PC-9 (cell line): Measurements from ENCODE around the gene TMEM183A.

ENCODE experiments used
- EZH2 ChIP-seq: fragments of 200-600 bp; sonication (generic); IDR thresholded peaks from 2 replicates; pipeline ENCODE4 v1.8.0; 2017; ENCODE audit warnings: antibody characterized with exemption, low read depth
- TF ChIP-seq, protein P1 (sequence below): fragments of 200-600 bp; sonication (generic); conservative IDR thresholded peaks from 2 replicates; pipeline ENCODE4 v1.6.1; 2017; ENCODE audit warnings: mixed run types, antibody characterized with exemption, mild to moderate bottlenecking, moderate library complexity

GRCh38 chr1:203028067-203028783 is 21.1 kb downstream of the TMEM183A start:
- TF ChIP-seq EZH2, result no peak
- TF ChIP-seq, protein P1, sequence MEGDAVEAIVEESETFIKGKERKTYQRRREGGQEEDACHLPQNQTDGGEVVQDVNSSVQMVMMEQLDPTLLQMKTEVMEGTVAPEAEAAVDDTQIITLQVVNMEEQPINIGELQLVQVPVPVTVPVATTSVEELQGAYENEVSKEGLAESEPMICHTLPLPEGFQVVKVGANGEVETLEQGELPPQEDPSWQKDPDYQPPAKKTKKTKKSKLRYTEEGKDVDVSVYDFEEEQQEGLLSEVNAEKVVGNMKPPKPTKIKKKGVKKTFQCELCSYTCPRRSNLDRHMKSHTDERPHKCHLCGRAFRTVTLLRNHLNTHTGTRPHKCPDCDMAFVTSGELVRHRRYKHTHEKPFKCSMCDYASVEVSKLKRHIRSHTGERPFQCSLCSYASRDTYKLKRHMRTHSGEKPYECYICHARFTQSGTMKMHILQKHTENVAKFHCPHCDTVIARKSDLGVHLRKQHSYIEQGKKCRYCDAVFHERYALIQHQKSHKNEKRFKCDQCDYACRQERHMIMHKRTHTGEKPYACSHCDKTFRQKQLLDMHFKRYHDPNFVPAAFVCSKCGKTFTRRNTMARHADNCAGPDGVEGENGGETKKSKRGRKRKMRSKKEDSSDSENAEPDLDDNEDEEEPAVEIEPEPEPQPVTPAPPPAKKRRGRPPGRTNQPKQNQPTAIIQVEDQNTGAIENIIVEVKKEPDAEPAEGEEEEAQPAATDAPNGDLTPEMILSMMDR, result no peak
